Effector memory CD4-positive, alpha-beta T cell (primary cell): Measurements from ENCODE around the gene TCP11L1.
A peak's percentile ranks its signal among the peaks of the same experiment; 100 is the strongest.
"Not testable (repeated sequence)": the region's sequence is repeated elsewhere in the genome, so short reads cannot be mapped to it uniquely, and the experiment has no call there.

Experiments used
- DNase-seq, 3 donors: peaks; one replicate each; pipeline ENCODE4 v3.0.0-alpha.2; 2020
- H3K27ac ChIP-seq: 2 replicates; pipeline ENCODE4 v1.7.0; 2013; ENCODE audit warnings: mild to moderate bottlenecking, low read length, moderate library complexity; ENCODE audit not compliant: insufficient read depth, poor library complexity, severe bottlenecking
- H3K27me3 ChIP-seq: replicated peaks from 2 replicates; pipeline ENCODE4 v1.7.0; 2013; ENCODE audit warnings: mild to moderate bottlenecking, low read length; ENCODE audit not compliant: insufficient read depth, control insufficient read depth, poor library complexity, severe bottlenecking
- H3K36me3 ChIP-seq: 2 replicates; pipeline ENCODE4 v1.7.0; 2013; ENCODE audit warnings: mild to moderate bottlenecking, low read length, moderate library complexity; ENCODE audit not compliant: control insufficient read depth, insufficient read depth
- H3K4me1 ChIP-seq: 2 replicates; pipeline ENCODE4 v1.7.0; 2013; ENCODE audit warnings: low read length, mild to moderate bottlenecking; ENCODE audit not compliant: control insufficient read depth, insufficient read depth, poor library complexity, severe bottlenecking
- H3K4me3 ChIP-seq: 2 replicates; pipeline ENCODE4 v1.7.0; 2013; ENCODE audit warnings: low read length, low read depth, mild to moderate bottlenecking; ENCODE audit not compliant: insufficient read depth, poor library complexity, severe bottlenecking
- H3K9me3 ChIP-seq: 2 replicates; pipeline ENCODE4 v1.7.0; 2013; ENCODE audit warnings: mild to moderate bottlenecking, low read length, moderate library complexity; ENCODE audit not compliant: control insufficient read depth

Gene TCP11L1

GRCh38 chr11:33027846-33028536 lies 11.4 kb upstream of the TCP11L1 start:
- Histone ChIP-seq H3K27ac (no peak overlapping the region), H3K9me3 (no peaks in the 10 kb centered on the region), H3K27me3 (no peaks in the 10 kb centered on the region), H3K4me1 (no peaks in the 10 kb centered on the region), H3K4me3 (no peak overlapping the region), H3K36me3 (no peaks in the 10 kb centered on the region)
- DNase-seq, result no peak

GRCh38 chr11:33028537-33028914 lies 10.8 kb upstream of the TCP11L1 start:
- Histone ChIP-seq H3K4me3 (no peak overlapping the region), H3K4me1 (no peaks in the 10 kb centered on the region), H3K36me3 (no peaks in the 10 kb centered on the region), H3K27me3 (no peaks in the 10 kb centered on the region), H3K9me3 (no peaks in the 10 kb centered on the region), H3K27ac (no peak overlapping the region)
- no peak for DNase-seq

DNA sequence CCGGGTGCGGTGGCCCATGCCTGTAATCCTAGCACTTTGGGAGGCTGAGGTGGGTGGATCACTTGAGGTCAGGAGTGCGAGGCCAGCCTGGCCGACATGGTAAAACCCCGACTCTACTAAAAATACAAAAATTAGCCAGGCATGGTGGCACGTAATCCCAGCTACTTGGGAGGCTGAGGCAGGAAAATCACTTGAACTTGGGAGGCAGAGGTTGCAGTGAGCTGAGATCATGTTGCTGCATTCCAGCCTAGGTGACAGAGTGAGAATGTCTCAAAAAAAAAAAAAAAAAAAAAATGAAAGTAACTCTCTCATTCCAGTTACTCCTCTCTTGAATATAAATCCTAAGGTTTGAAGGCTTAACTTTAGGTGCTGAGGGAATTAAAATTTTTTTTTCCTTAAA lies 10.2 kb upstream of the TCP11L1 start:
- not testable (repeated sequence) for H3K36me3 ChIP-seq, H3K27ac ChIP-seq, H3K27me3 ChIP-seq, H3K4me1 ChIP-seq, H3K4me3 ChIP-seq, DNase-seq, H3K9me3 ChIP-seq

DNA sequence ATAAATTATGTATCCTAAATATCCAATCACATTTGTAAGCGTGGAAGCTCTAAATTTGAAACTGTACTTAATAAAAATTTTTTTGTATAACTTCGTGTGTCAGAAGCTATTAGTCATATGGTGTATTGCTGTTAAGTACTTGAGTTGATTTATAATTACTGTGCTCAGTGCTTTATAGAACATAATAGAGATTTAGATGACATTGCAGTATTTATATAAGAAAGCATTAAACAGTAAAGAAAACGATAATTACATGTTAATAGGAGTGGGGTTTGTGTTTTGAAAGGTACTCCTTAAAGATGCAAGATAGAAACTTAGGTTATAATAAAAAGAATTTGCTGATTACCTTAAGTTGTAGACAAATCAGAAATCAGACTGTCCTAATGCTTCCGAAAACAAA lies 5.9 kb upstream of the TCP11L1 start:
- no peaks in the 10 kb centered on the region for H3K4me1 ChIP-seq
- H3K27me3 ChIP-seq, result no peaks in the 10 kb centered on the region
- no peak overlapping the region for H3K4me3 ChIP-seq
- H3K9me3 ChIP-seq, result no peaks in the 10 kb centered on the region
- H3K27ac ChIP-seq, result no peak overlapping the region
- no peaks in the 10 kb centered on the region for H3K36me3 ChIP-seq
- no peak for DNase-seq

- H3K27ac ChIP-seq, result no peak overlapping the region
- DNase-seq, result no peak
- H3K4me1 ChIP-seq, result no peaks in the 10 kb centered on the region
- H3K36me3 ChIP-seq, result no peaks in the 10 kb centered on the region
- no peak overlapping the region for H3K4me3 ChIP-seq
- H3K9me3 ChIP-seq, result no peaks in the 10 kb centered on the region
- no peaks in the 10 kb centered on the region for H3K27me3 ChIP-seq
These were observed 4.4 kb upstream of the TCP11L1 start for GRCh38 chr11:33035011-33035410.

DNA sequence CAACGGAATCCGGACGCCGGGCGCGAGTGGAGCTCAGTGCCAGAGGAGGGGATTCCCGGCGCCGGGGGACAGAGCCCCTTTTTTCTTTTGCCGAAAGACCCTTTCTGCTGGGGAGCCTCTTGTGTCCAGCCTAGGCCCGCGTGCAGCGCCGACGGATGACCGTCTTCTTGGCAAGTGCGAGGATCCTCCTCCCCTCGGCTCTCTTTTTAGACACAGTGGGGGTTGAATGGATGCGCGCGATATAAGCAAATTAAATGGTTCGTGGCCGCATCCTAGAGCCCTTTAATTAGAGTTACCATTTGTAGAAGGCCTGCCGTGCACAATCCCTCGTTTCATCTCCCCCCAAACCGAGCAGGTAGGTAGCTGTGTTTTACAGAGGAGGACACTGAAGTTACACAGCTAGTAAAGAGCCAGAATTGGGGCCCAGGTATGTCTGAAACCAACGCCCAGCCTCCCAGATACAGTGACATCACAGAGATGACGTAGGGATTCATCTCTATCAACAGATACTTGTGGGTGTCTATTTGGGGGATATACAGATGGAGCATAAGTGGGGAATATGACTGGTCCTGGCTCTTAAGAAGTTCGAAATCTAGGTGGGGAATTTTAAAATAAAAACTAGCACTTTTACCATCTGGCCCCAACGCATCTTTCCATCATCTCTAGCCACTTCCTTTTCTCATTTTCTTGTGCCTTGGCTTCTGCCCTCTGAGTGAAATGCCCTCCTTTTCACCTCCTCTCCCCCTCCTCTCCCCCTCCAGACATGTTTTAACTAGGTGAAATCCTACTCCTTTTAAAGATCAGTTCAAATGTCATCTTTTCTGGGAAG lies 875 bp downstream of the TCP11L1 start:
- Histone ChIP-seq H3K4me1 (no peaks in the 10 kb centered on the region), H3K9me3 (no peaks in the 10 kb centered on the region), H3K36me3 (peaks cover 3% of the 10 kb centered on the region), H3K27me3 (no peaks in the 10 kb centered on the region), H3K4me3 (peak overlapping the region; percentile 100), H3K27ac (peak overlapping the region; percentile 77)
- DNase-seq, result peak in 2 of 3 donors; percentile 9 to 29

DNA sequence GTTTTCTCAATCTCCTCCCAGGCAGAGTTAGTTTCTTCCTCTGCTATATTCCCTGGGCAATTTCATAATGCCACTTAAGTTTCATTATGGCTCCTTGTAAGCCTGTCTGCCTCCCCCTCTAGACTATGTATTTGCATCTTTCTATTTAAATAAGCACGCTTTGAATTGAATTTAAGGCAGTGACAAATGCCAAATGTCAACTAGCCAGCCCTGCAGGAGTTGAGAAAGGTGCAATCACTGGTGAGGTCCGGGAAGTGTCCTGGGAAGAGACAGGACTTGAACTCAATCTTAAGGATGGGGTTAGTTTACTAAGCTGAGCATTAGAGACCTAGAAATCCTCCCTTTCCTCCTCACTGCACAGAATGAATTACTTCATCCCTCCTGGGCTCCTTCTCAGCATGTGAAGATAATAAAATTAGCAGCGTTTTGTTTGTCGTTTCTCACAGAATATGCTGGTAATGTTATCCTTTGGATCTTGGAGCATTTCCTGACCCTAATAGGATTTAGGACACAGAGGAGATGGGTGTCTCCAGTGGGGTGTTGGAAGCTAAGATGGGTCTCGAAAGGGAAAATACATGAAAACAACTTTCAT lies 1.6 kb downstream of the TCP11L1 start:
- DNase-seq, result no peak
- Histone ChIP-seq H3K9me3 (no peaks in the 10 kb centered on the region), H3K27ac (no peak overlapping the region), H3K27me3 (no peaks in the 10 kb centered on the region), H3K36me3 (peaks cover 3% of the 10 kb centered on the region), H3K4me3 (no peak overlapping the region), H3K4me1 (no peaks in the 10 kb centered on the region)

DNA sequence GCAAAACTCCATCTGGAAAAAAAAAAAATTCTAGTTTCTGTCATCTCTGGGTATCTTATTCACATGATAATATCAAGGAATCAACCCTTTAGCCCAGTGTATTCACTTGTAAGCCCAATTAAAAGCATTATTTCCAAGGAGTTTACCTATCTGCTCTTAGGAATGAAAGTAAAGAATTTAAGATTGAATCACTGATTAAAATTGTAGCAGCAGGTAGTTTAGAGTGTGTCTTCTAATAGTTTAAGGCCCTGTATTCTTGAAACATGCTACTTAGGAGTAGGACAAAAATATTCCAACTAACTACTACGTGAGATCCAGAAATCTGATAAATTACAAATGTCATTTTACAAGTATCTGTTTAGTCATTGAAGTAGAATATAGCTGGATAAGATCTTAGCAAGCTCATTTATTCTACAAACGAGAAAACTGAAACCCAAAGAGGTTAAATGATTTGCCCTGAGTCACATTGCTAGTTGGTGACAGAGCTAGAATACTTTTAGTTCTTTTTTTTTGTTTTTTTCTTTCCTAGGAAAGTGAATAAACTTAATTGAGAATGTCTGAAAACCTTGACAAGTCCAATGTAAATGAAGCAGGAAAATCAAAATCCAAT lies 4.0 kb downstream of the TCP11L1 start:
- H3K9me3 ChIP-seq, result no peaks in the 10 kb centered on the region
- DNase-seq, result no peak
- no peaks in the 10 kb centered on the region for H3K4me1 ChIP-seq
- no peak overlapping the region for H3K27ac ChIP-seq
- no peaks in the 10 kb centered on the region for H3K27me3 ChIP-seq
- H3K36me3 ChIP-seq, result peaks cover 3% of the 10 kb centered on the region
- no peak overlapping the region for H3K4me3 ChIP-seq

DNA sequence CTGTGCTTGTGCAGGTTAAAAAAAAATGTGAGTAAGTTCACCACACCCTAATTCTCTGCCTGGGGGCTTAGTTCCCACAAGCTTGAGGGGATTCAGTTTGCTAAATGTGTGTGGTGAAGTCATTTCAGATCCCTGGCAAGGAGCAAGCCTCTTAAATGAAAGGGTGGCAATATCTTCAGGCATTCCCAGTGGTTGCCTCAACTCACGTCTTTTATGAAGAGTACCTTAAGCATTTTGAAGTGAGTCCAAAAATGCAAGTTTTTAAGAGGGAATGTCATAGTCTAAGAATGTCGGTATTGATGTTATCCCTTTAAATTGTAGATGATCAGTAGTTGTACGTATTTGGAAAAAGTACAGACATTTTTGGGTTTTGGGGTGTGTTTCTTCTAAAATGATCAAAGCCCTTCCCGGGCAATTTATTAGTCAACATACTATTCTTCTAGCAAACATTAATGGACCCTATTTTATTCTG lies 4.9 kb downstream of the TCP11L1 start:
- no peak for DNase-seq
- peaks cover 3% of the 10 kb centered on the region for H3K36me3 ChIP-seq
- H3K4me3 ChIP-seq, result no peak overlapping the region
- no peak overlapping the region for H3K27ac ChIP-seq
- H3K27me3 ChIP-seq, result no peaks in the 10 kb centered on the region
- H3K9me3 ChIP-seq, result no peaks in the 10 kb centered on the region
- no peaks in the 10 kb centered on the region for H3K4me1 ChIP-seq
